Kidney (tissue), 14 donors: ENCODE data around the gene SSR4. TPM values are rescaled to one million over a fixed set of nuclear protein-coding genes. Genes with fewer than 3 reads are reported as not detected.

Experiments
- DNase-seq, 5 donors: peaks; one replicate each; pipeline ENCODE4 v3.0.0-alpha.2; 2013 to 2020
- FAIRE-seq: peaks from 2 replicates; lab custom pipeline; 2012; peaks lifted over from hg19 to GRCh38; lab: Jason Lieb, UNC
- H3K27ac ChIP-seq, 2 donors: one replicate each; pipeline ENCODE4 v1.7.0; 2013; ENCODE audit warnings: low read depth in 2 of 2, low read length in 2 of 2, inconsistent platforms in 1 of 2
- H3K27me3 ChIP-seq: one replicate; pipeline ENCODE4 v1.7.1; 2013; ENCODE audit warnings: low read length, inconsistent platforms; ENCODE audit not compliant: control insufficient read depth, insufficient read depth
- H3K36me3 ChIP-seq, 3 donors: one replicate each; pipeline versions ENCODE4 v1.7.0 to v1.7.1; 2013; ENCODE audit warnings: low read length in 3 of 3, control low read depth in 1 of 3, inconsistent platforms in 1 of 3; ENCODE audit not compliant: insufficient read depth in 3 of 3, control insufficient read depth in 2 of 3
- H3K4me1 ChIP-seq, 3 donors: one replicate each; pipeline versions ENCODE4 v1.7.0 to v1.7.1; 2013; ENCODE audit warnings: low read length in 3 of 3, inconsistent platforms in 1 of 3, low read depth in 1 of 3; ENCODE audit not compliant: control insufficient read depth in 2 of 3, insufficient read depth in 2 of 3
- H3K4me3 ChIP-seq, 3 donors: one replicate each; pipeline versions ENCODE4 v1.7.0 to v1.8.1; 2013; ENCODE audit warnings: low read length in 3 of 3, control low read depth in 1 of 3, inconsistent platforms in 1 of 3
- H3K9ac ChIP-seq, 3 donors: one replicate each; pipeline versions ENCODE4 v1.7.0 to v1.7.1; 2013; ENCODE audit warnings: low read length in 3 of 3, control low read depth in 1 of 3, inconsistent platforms in 1 of 3
- H3K9me3 ChIP-seq, 3 donors: one replicate each; pipeline versions ENCODE4 v1.7.0 to v1.7.1; 2013; ENCODE audit warnings: low read length in 3 of 3, control low read depth in 1 of 3, inconsistent platforms in 1 of 3; ENCODE audit not compliant: control insufficient read depth in 2 of 3, insufficient read depth in 1 of 3
- CTCF ChIP-seq: IDR thresholded peaks from 3 replicates; pipeline ENCODE4 v1.5.1; 2012; ENCODE audit warnings: mild to moderate bottlenecking, moderate library complexity, borderline replicate concordance; ENCODE audit not compliant: insufficient read depth; ENCODE audit errors: extremely low read depth
- intact Hi-C: fragments of 100-400 bp; cut with DNase I; formaldehyde crosslinking; loops from one replicate; pipeline ENCODE4 v1.11.1; 2022
- polyA plus RNA-seq: library from polyadenylated mRNA; stranded (reverse); fragments of 350-450 nt; fragmentation: Illumina TruSeq; extraction: RNeasy Lipid Tissue Mini Kit (QIAGEN cat#74804); gene quantifications from one replicate; pipeline ENCODE4 v1.2.3, GENCODE V29; 2014; ENCODE audit warnings: low read depth, low replicate concordance; ENCODE audit not compliant: insufficient read depth
- total RNA-seq: library from RNA; stranded (reverse); fragmentation: NEBNext Ultra II Directional; extraction: Animal tissue kit (Norgen Biotek cat#: 25700); gene quantifications from one replicate; pipeline ENCODE4 v1.2.1, GENCODE V29; 2021
- donor health status: control.
- donor health status: control.
- donor health status: control.
- donor health status: control.
- donor health status: control.
- donor health status: DM: yes; HTN: yes; CAD: no.
- donor health status: Normal renal cell carcinoma (clear cell type).

Gene SSR4
- total and polyA plus RNA-seq, 2 donors from 2014 or later: 226 to 473 TPM

GRCh38 chrX:153773741-153774575 lies 20.5 kb upstream of the SSR4 start:
- Histone ChIP-seq H3K9ac (no peak overlapping the region), H3K36me3 (no peaks in the 10 kb centered on the region), H3K27me3 (no peaks in the 10 kb centered on the region), H3K4me1 (no peaks in the 10 kb centered on the region), H3K4me3 (no peak overlapping the region), H3K9me3 (no peaks in the 10 kb centered on the region), H3K27ac (no peak overlapping the region)
- intact Hi-C loops: no loop called here
- no peak for FAIRE-seq
- DNase-seq: peak in 2 of 5 donors; percentile 24 to 73
- TF ChIP-seq CTCF: no peak

- DNase-seq (peak in 2 of 5 donors; percentile 45 to 66), FAIRE-seq (no peak)
- H3K27ac ChIP-seq: no peak overlapping the region
- no peak overlapping the region for H3K9ac ChIP-seq
- no peaks in the 10 kb centered on the region for H3K4me1 ChIP-seq
- TF ChIP-seq CTCF: no peak
- H3K27me3 ChIP-seq: no peaks in the 10 kb centered on the region
- no peak overlapping the region for H3K4me3 ChIP-seq
- intact Hi-C loops: no loop called here
- no peaks in the 10 kb centered on the region for H3K9me3 ChIP-seq
- H3K36me3 ChIP-seq: no peaks in the 10 kb centered on the region
Measured at GRCh38 chrX:153774576-153775292, 19.7 kb upstream of the SSR4 start.

- Histone ChIP-seq H3K9ac (no peak overlapping the region), H3K27me3 (no peaks in the 10 kb centered on the region), H3K9me3 (no peaks in the 10 kb centered on the region), H3K4me1 (no peaks in the 10 kb centered on the region), H3K27ac (no peak overlapping the region), H3K4me3 (no peak overlapping the region), H3K36me3 (no peaks in the 10 kb centered on the region)
- FAIRE-seq (no peak), DNase-seq (peak in 2 of 5 donors; percentile 14 to 68)
- intact Hi-C loops: no loop called here
- TF ChIP-seq CTCF: no peak
Measured at GRCh38 chrX:153775293-153776119, 19.0 kb upstream of the SSR4 start.
